GM04503 (cell line): Measurements from ENCODE around the gene ANXA5.
A peak's percentile ranks its signal among the peaks of the same experiment; 100 is the strongest.
"Not testable (repeated sequence)": the region's sequence is repeated elsewhere in the genome, so short reads cannot be mapped to it uniquely, and the experiment has no call there.

Experiments used
- DNase-seq: peaks from one replicate; pipeline ENCODE4 v3.0.0-alpha.2; 2012; ENCODE audit warnings: low read depth

ANXA5 gene

GRCh38 chr4:121677524-121677923 is 19.3 kb downstream of the ANXA5 start:
- no peak for DNase-seq

DNA sequence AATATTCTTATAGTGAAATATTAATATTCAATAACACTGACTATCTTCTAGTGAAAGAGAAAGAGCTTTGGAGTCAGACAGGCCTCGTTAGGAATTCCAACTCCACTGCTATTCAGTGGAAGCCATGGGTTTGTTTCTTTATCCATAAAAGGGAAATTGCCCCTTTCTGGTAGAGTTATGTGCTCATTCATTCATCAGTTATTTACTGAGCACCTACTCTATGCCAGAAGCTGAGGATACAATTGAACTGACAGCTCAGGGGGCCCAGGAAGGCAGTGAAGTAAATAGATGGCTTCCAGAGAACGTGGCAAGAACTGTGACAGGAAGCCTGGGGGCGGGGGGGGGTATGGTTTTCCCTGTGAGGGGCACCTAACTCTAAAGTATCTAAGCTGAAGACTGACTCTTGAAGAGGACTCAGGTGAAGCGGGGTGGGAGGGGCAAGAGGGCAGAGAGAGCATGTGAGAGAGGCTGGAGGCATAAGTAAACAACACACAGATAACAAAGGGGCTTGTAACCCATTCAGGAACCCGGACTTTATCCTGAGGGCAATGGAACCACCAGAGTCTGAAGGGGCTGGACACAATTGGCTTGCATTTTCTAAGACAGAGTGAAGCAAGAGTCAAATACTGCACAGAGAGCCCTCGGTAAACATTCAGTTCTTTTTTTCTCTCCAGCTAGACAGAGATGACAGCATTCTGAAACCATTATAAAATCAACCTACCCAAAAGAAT is 20.3 kb downstream of the ANXA5 start:
- no peak for DNase-seq

- DNase-seq: no peak
Measured at GRCh38 chr4:121675715-121676114, 21.1 kb downstream of the ANXA5 start.

- no peak for DNase-seq
Measured at GRCh38 chr4:121674696-121675095, 22.1 kb downstream of the ANXA5 start.

DNA sequence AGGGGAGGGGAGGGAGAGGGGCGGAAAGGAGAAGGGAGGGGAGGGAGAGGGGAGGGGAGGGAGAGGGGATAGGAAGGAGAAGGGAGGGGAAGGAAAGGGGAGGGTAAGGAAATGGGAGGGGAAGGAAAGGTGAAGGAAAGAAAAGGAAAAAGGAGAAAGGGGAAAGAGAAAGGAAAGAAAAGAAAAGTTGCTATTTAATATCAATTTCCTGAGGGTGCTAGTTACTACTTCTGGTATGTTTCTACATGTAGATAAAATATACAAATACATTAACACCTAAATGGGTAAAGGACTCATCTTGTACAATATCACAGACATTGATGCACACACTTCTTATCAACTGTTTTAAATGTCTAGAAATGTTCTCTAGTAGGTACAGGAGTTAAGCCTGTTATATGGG is 22.6 kb downstream of the ANXA5 start:
- no peak for DNase-seq

GRCh38 chr4:121669163-121669550 is 27.6 kb downstream of the ANXA5 start:
- no peak for DNase-seq

DNA sequence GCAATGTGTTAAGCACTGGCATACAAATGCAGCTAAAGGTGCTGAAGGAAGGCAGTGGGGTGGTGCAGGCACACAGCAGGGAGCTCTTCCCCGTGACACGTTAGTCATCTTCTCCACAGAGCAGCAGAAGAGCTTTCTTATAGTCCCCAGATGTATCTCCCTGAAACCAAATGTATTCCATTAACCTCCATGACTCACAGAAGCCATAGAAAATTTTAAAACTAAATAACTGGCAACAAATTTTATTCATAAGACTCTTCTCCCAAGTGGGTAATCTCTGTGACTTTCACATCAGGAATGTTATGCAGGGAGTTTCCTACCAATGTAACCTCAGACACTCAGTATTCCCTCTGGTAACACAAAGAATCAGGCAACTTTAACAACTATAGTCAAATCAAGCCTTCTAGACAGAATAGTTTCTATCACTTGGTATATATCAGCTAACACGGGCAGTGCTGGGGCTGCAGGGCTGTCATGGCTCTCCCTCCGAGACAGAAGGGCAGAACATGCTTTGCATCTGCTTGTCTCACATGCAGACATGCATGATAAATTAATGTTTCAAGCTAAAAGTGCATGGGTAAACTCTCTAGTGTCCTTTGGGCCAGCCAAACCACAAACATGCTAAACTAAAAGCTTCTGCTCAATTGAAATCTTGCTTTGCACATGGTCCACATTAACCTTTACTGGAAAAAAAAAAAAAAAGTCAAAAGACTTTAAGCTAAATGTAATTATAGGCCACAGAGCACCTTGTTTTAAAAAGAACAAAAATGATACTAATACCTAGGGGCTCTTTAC is 28.2 kb downstream of the ANXA5 start:
- DNase-seq: peak; percentile 98

DNA sequence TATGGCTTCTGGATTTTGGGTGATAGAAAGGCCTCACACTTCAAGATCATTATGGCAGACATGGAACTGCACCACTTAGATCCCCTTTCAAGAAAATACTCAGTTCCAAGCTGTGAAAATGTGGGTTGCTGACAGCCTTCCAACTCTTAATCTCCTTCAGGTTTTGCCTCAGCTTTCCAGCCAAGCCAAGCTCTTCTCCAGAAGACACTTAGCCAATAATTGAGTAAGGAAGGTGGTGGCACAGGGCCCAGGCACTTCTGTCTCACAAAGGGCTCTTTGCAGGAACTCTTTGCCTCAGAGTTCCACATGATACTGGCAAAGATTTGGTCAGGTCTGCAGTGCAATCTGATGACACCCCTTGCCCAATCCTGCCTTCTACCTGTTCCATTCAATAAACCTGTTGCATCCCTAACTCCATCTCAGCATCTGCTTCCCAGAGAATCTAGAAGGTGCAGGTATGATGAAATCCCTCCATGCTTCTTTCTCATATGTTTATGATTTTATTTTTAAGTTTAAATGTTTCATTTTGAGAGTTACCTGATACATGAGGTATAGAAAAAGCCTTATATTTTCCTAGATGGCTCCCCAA is 30.6 kb downstream of the ANXA5 start:
- DNase-seq: no peak

DNA sequence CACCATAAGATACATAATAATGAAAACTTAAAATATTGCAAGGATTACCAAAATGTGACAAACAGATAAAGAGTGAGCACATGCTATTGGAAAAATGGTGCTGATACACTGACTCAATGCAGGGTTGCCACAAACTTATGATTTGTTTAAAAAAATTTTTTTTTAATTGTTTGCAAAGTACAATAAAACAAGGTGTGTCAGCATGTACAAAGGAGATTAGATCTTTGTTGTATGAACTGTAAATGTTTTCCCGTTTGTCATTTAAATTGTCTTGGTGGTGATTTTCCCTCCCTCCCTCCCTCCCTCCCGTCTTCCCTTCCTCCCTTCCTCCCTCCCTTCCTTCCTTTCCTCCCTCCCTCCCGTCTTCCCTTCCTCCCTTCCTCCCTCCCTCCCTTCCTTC is 31.4 kb downstream of the ANXA5 start:
- no peak for DNase-seq

DNA sequence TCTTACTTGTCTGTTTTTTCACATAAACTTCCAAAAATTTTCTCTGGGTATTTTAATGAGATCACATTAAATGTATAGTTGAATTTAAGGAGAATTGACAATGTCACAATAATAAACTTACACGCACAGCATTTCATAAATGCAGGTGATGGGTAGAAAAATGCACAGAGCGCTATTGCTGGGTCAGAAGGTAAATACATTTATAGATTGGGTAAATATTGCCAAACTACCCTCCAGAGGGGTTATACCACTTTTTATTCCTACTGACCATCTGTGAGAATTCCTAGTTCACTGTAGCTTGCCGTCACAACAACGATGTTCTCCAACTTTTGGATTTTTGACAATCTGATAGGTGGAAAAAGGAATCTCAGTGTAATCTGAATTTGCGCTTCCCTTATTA is 34.6 kb downstream of the ANXA5 start:
- no peak for DNase-seq

GRCh38 chr4:121660175-121660933 is 36.4 kb downstream of the ANXA5 start:
- not testable (repeated sequence) for DNase-seq

GRCh38 chr4:121658125-121658524 is 38.7 kb downstream of the ANXA5 start:
- no peak for DNase-seq

GRCh38 chr4:121656269-121656641 is 40.5 kb downstream of the ANXA5 start:
- DNase-seq: no peak

- DNase-seq: no peak
Measured at GRCh38 chr4:121655320-121656268, 41.2 kb downstream of the ANXA5 start.

- DNase-seq: no peak
Measured at GRCh38 chr4:121654738-121655137, 42.0 kb downstream of the ANXA5 start.

- DNase-seq: no peak
Measured at GRCh38 chr4:121653986-121654385, 42.8 kb downstream of the ANXA5 start.

DNA sequence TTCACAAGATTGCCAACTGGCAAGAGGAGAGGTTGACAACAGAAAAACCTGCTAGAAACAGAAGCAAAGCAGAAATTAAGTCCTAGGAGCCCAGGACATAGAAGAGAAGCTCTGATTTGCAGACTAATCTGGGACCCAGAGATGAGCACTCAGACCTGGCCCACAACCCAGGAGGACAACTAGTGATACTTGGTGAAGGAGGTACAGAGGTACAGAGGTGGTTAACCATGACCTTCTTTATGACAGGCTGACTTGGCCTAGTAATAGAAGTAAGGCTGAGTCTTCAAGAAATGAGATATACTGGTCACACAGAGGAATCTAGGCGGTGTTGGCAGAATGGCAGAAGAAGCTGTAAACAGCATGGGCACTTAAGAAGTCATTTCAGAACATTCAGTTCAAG is 43.6 kb downstream of the ANXA5 start:
- no peak for DNase-seq

DNA sequence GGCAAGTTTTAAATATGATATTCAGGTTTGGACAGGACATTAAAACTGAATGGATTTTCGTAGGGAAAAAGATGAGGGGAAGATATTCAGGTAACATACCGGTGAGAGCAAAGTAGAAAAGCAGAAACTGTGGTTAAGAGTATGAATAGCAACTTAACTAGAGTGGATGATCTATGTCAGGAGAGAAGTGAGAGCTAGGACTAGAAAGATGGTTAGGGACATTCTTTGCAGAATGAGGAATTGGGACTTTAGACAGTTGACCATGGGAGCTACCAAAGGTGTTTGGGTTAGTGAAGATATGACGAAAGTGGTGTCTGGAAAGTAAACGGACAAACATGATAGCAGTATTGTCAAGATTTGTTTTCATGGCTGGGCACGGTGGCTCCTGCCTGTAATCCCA is 45.2 kb downstream of the ANXA5 start:
- DNase-seq: no peak

DNA sequence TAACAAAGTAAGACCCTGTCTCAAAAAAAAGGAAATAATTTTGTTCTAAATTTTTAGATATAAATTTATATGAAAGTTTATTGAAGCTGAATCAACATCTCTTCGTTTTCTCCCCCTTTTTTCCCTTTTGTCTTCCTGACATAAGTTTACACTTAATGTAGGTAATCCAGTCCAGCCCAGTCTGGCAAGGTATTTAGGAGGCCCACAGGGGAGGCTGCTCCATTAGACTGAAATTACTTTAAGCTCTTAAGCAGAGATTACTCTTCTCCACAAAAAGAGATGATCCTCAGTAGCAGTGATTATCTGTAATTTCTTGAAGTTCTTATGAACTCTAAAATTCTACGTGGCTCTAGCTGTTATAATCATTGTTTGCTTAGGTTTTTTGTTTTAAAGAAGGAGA is 46.0 kb downstream of the ANXA5 start:
- no peak for DNase-seq

DNA sequence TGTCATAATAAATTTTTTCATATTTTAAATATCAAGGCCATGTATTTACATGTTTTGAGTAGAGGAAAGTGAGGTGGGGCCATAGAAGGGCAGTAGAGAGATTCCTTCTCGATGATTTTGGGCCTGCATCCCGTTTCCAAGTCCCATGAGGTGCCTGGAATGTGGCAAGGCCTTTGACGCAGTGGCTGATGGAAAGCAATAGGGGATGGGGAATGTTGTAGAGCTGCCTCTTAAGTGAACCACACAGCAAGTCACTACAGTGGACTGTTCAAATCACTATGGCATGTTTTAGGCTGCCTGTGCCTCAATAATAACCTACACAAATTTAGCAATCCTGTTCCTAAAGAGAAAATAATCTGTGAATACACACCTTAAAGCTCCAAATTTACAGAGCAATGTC is 48.3 kb downstream of the ANXA5 start:
- peak; percentile 23 for DNase-seq

DNA sequence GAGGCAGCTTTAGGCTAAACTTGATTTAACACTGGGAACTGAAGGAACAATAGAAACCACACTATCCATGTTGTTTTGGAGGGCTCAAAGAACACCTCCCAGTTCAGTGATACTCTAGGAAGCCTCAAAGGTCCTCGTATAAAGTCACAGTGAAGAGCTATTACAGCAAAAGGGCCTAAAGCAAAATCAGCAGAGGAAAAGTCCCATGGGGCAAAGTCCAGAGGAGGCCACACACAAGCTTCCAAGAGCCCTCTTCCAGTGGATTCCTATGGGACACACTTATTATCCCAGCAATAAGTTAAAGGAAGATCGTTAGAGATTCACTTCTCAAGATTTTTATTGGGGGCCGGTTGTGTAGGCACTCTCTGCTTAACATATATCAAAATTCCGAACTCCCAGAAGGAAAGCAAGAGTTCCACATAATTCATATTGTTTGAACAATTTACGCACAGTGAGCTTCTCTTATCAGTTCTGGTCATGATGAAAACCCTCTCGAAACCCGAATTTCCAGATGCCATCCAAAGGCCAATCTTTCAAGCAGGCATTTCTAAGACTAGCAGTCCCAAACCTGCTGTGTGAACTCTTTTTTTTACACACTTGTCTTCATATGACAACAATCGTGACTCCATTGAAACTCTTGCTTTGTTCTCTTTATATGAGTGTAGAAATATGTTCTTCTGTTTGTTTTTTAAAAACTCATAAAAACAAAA is 53.7 kb downstream of the ANXA5 start:
- DNase-seq: no peak
